AG04449 (cell line): ENCODE measurements around the gene HIP1R.

Experiments
- CTCF ChIA-PET: fragments of 350-600 bp; formaldehyde crosslinking; extraction: SDS; loops from one replicate; lab custom pipeline; 2021; ENCODE audit warnings: antibody characterized with exemption; lab: Yijun Ruan, JAX
- POLR2A ChIA-PET: fragments of 400-600, 350-600 bp; formaldehyde crosslinking; extraction: SDS; loops from one replicate; lab custom pipeline; 2020; ENCODE audit warnings: antibody characterized with exemption, inconsistent platforms; lab: Yijun Ruan, JAX
- DNase-seq: peaks from one replicate; pipeline ENCODE4 v3.0.0-alpha.2; 2010; ENCODE audit warnings: low read depth, low spot score
- H3K4me3 ChIP-seq: 2 replicates; pipeline ENCODE4 v1.5.1; 2011; ENCODE audit warnings: low read depth, mild to moderate bottlenecking, control low read depth, low read length
- CTCF ChIP-seq: IDR thresholded peaks from one replicate; pipeline ENCODE4 v1.5.1; 2011; ENCODE audit warnings: mild to moderate bottlenecking, moderate library complexity, low read length, control low read depth, inconsistent platforms; ENCODE audit not compliant: insufficient read depth; ENCODE audit errors: missing control alignments

Gene HIP1R

DNA sequence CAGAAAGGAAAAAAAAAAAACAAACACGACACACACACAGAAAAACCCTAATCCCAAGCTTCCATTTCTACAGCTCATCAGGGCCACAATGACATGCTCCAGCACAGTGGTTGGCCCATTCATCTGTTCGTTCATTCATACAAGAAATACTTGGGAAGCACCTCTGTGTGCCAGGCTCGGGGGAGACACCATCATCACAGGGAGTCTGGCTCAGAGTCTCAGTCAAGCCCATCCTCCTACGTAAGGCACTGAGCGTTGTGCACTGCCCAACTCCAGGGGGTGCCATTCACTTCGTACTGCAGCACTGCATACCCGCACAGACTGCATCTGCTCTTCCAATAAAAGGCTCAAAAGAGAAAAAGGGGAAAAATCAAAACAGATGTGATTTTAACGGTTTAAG is 45.4 kb downstream of the HIP1R start:
- POLR2A ChIA-PET: interaction anchor here (1.9 kb wide), 1 partner anchor 9 kb away, joined by 5 read pairs; no protein-coding TSS in a partner anchor
- DNase-seq: no peak

GRCh38 chr12:122882908-122883558 is 47.8 kb downstream of the HIP1R start:
- ChIA-PET CTCF (interaction anchor here (1.0 to 6.4 kb wide), 8 partner anchors 8 to 89 kb away, joined by 3 to 38 read pairs (median 11); partner anchors contain the start of gene VPS37B), POLR2A (no interaction called here)
- no peak for TF ChIP-seq CTCF
- H3K4me3 ChIP-seq: no peak overlapping the region
- DNase-seq: no peak

More for the DNA sequence above, 45.4 kb downstream of the HIP1R start:
- peak; percentile 71 for TF ChIP-seq CTCF
- H3K4me3 ChIP-seq: no peak overlapping the region
- CTCF ChIA-PET: interaction anchor here (0.8 to 6.4 kb wide), 17 partner anchors 8 to 355 kb away, joined by 3 to 38 read pairs (median 5); partner anchors contain the start of gene VPS37B

DNA sequence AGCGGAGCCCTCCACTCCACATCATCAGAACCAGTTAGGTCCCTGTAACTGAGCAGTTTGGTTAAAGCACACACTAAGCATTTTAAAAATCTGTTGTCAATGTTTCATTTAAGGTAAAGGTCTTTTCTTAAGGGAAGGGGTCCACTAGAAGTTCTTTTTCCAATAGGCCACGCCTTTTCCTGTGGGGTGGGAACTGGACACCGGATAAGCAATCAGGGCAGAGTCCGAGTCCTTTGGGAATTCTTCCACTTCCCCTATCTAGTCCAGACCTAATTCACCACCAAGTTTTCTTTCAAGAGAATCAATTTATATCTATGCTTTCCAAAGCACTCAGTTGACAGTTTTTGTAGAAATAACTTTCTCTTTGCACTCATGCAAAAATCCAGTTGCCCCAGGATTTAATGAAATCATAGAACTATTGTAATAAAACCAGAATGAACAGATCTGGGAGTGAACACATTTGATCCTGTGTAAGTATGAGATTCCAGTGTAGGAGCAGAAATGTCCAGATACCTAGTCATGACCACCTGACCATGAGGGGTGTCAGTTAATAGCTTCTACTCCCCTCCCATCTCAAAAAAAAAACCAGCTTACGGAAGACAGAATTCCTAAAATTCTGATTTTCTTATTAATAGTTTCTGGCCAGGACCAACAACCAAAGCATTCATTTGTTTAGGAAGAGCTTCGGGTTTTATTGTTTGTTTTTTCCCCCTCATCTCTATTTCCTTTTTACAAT is 49.0 kb downstream of the HIP1R start:
- no peak for TF ChIP-seq CTCF
- CTCF ChIA-PET: interaction anchor here (0.6 to 6.4 kb wide), 3 partner anchors 8 to 24 kb away, joined by 3 to 38 read pairs (median 3); no protein-coding TSS in a partner anchor
- POLR2A ChIA-PET: interaction anchor here (0.6 kb wide), 1 partner anchor 41 kb away, joined by 4 read pairs; no protein-coding TSS in a partner anchor
- no peak for DNase-seq
- H3K4me3 ChIP-seq: no peak overlapping the region

- ChIA-PET POLR2A (no interaction called here), CTCF (interaction anchor here (1.4 to 6.4 kb wide), 3 partner anchors 10 to 24 kb away, joined by 3 to 38 read pairs (median 4); no protein-coding TSS in a partner anchor)
- DNase-seq: no peak
- no peak for TF ChIP-seq CTCF
- no peak overlapping the region for H3K4me3 ChIP-seq
Observed at GRCh38 chr12:122884860-122885259, 49.6 kb downstream of the HIP1R start.

DNA sequence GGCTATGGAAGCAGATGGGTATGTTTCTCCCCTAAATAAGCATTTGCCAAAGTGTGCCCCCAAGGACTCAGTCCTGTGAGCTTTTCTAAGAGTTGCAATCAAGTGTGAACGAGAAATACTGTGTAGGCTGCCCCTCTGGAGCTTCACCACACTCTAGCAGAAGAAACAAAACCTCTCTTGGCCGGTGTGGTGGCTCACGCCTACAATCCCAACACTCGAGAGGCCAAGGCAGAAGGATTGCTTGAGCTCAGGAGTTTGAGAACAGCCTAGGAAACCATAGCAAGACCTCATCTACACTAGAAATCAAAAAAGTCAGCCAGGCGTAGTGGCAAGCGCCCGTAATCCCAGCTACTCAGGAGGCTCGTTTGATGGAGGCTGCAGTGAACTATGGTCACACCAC is 50.9 kb downstream of the HIP1R start:
- ChIA-PET POLR2A (no interaction called here), CTCF (interaction anchor here (0.7 to 1.9 kb wide), 4 partner anchors 8 to 27 kb away, joined by 3 to 4 read pairs (median 4); no protein-coding TSS in a partner anchor)
- DNase-seq: no peak
- no peak for TF ChIP-seq CTCF
- no peak overlapping the region for H3K4me3 ChIP-seq
